H9 (cell line): ENCODE measurements around the gene NCAM2. TPM values are rescaled to one million over a fixed set of nuclear protein-coding genes. Genes with fewer than 3 reads are reported as not detected.

Experiments used
- DNase-seq: peaks from one replicate; pipeline ENCODE4 v3.0.0-alpha.2; 2017
- H2AFZ ChIP-seq: one replicate; pipeline ENCODE4 v1.6.1; 2013; ENCODE audit warnings: mild to moderate bottlenecking, low read length, control low read depth, moderate library complexity
- H2AK5ac ChIP-seq: 2 replicates; pipeline ENCODE4 v1.6.1; 2013; ENCODE audit warnings: low read length, control low read depth, mixed read lengths; ENCODE audit not compliant: insufficient read length
- H2BK120ac ChIP-seq: one replicate; pipeline ENCODE4 v1.6.1; 2013; ENCODE audit warnings: low read depth, mild to moderate bottlenecking, low read length, control low read depth, inconsistent platforms; ENCODE audit not compliant: poor library complexity, severe bottlenecking
- H2BK12ac ChIP-seq: 2 replicates; pipeline ENCODE4 v1.6.1; 2013; ENCODE audit warnings: low read length, control low read depth, mixed read lengths, low read depth; ENCODE audit not compliant: insufficient read length
- H2BK15ac ChIP-seq: 2 replicates; pipeline ENCODE4 v1.6.1; 2013; ENCODE audit warnings: low read depth, low read length, control low read depth
- H2BK20ac ChIP-seq: one replicate; pipeline ENCODE4 v1.6.1; 2013; ENCODE audit warnings: low read depth, mild to moderate bottlenecking, low read length, control low read depth, inconsistent platforms; ENCODE audit not compliant: poor library complexity, severe bottlenecking
- H2BK5ac ChIP-seq: 2 replicates; pipeline ENCODE4 v1.6.1; 2013; ENCODE audit warnings: low read length, control low read depth, mixed read lengths; ENCODE audit not compliant: insufficient read length
- H3K14ac ChIP-seq: 2 replicates; pipeline ENCODE4 v1.6.1; 2013; ENCODE audit warnings: low read length, control low read depth; ENCODE audit not compliant: insufficient read depth
- H3K18ac ChIP-seq: 2 replicates; pipeline ENCODE4 v1.6.1; 2013; ENCODE audit warnings: low read depth, mild to moderate bottlenecking, mixed read lengths, low read length, control low read depth; ENCODE audit not compliant: insufficient read length
- H3K23ac ChIP-seq: 2 replicates; pipeline ENCODE4 v1.6.1; 2013; ENCODE audit warnings: low read length, control low read depth, mixed read lengths, low read depth; ENCODE audit not compliant: insufficient read length
- H3K23me2 ChIP-seq: 2 replicates; pipeline ENCODE4 v1.6.1; 2013; ENCODE audit warnings: low read depth, mild to moderate bottlenecking, mixed read lengths, low read length, control low read depth; ENCODE audit not compliant: insufficient read length, poor library complexity, severe bottlenecking
- H3K27ac ChIP-seq: 2 replicates; pipeline ENCODE4 v1.5.1; 2013; ENCODE audit warnings: low read length, control low read depth, mixed read lengths, low read depth; ENCODE audit not compliant: insufficient read length
- H3K27me3 ChIP-seq: 2 replicates; pipeline ENCODE4 v1.6.1; 2013; ENCODE audit warnings: low read length, control low read depth, inconsistent platforms; ENCODE audit not compliant: insufficient read depth
- H3K4ac ChIP-seq: 2 replicates; pipeline ENCODE4 v1.6.1; 2013; ENCODE audit warnings: low read depth, mild to moderate bottlenecking, control low read depth, inconsistent platforms, low read length, moderate library complexity
- H3K4me1 ChIP-seq: 2 replicates; pipeline ENCODE4 v1.6.1; 2013; ENCODE audit warnings: low read length, control low read depth, inconsistent platforms; ENCODE audit not compliant: insufficient read depth
- H3K4me2 ChIP-seq: 2 replicates; pipeline ENCODE4 v1.6.1; 2013; ENCODE audit warnings: low read length, control low read depth, mixed read lengths; ENCODE audit not compliant: insufficient read length, insufficient read depth
- H3K56ac ChIP-seq: 2 replicates; pipeline ENCODE4 v1.6.1; 2013; ENCODE audit warnings: low read depth, mild to moderate bottlenecking, mixed read lengths, low read length, control low read depth; ENCODE audit not compliant: insufficient read length
- H3K79me1 ChIP-seq: 2 replicates; pipeline ENCODE4 v1.6.1; 2013; ENCODE audit warnings: low read depth, mild to moderate bottlenecking, moderate library complexity, low read length, control low read depth, inconsistent platforms; ENCODE audit not compliant: insufficient read depth, poor library complexity, severe bottlenecking
- H3K79me2 ChIP-seq: 2 replicates; pipeline ENCODE4 v1.6.1; 2013; ENCODE audit warnings: low read length, control low read depth, inconsistent platforms; ENCODE audit not compliant: insufficient read depth
- H3K9ac ChIP-seq: 2 replicates; pipeline ENCODE4 v1.6.1; 2013; ENCODE audit warnings: low read length, control low read depth, mixed read lengths; ENCODE audit not compliant: insufficient read length; ENCODE audit errors: extremely low read depth
- H3K9me3 ChIP-seq: one replicate; pipeline ENCODE4 v1.6.1; 2013; ENCODE audit warnings: low read depth, low read length, inconsistent platforms; ENCODE audit not compliant: control insufficient read depth
- H3T11ph ChIP-seq: one replicate; pipeline ENCODE4 v1.6.1; 2013; ENCODE audit warnings: mild to moderate bottlenecking, low read length, control low read depth, inconsistent platforms
- H4K20me1 ChIP-seq: one replicate; pipeline ENCODE4 v1.6.1; 2013; ENCODE audit not compliant: control insufficient read depth, insufficient read length, insufficient read depth
- H4K5ac ChIP-seq: 2 replicates; pipeline ENCODE4 v1.6.1; 2013; ENCODE audit warnings: low read depth, mild to moderate bottlenecking, mixed read lengths, low read length, control low read depth; ENCODE audit not compliant: insufficient read length
- H4K8ac ChIP-seq: replicated peaks from 2 replicates; pipeline ENCODE4 v1.6.1; 2013; ENCODE audit warnings: low read length, control low read depth, mixed read lengths, low read depth; ENCODE audit not compliant: insufficient read length
- H4K91ac ChIP-seq: 2 replicates; pipeline ENCODE4 v1.6.1; 2013; ENCODE audit warnings: low read depth, mild to moderate bottlenecking, moderate library complexity, mixed read lengths, low read length, control low read depth; ENCODE audit not compliant: insufficient read length
- H3K27ac Mint-ChIP-seq, 3 experiments: 2 replicates in 2 of 3; 3 replicates in 1 of 3; pipeline ENCODE4 v1.8.0; 2020 to 2021; ENCODE audit warnings: mixed read lengths in 3 of 3, mild to moderate bottlenecking in 1 of 3, moderate library complexity in 1 of 3
- H3K27me3 Mint-ChIP-seq: 2 replicates; pipeline ENCODE4 v1.8.0; 2021; ENCODE audit warnings: low read depth, mild to moderate bottlenecking, moderate library complexity, mixed read lengths
- H3K36me3 Mint-ChIP-seq, 3 experiments: 2 replicates in 2 of 3; 3 replicates in 1 of 3; pipeline ENCODE4 v1.8.0; 2020 to 2021; ENCODE audit warnings: low read depth in 3 of 3, mixed read lengths in 3 of 3; ENCODE audit not compliant: insufficient read depth in 1 of 3
- H3K4me1 Mint-ChIP-seq, 2 experiments: 2 replicates each; pipeline ENCODE4 v1.8.0; 2020; ENCODE audit warnings: mixed read lengths in 2 of 2
- H3K4me3 Mint-ChIP-seq, 2 experiments: 2 replicates in 1 of 2; 3 replicates in 1 of 2; pipeline ENCODE4 v1.8.0; 2020 to 2021; ENCODE audit warnings: mild to moderate bottlenecking in 2 of 2, mixed read lengths in 2 of 2, moderate library complexity in 1 of 2
- H3K9me3 Mint-ChIP-seq, 2 experiments: 2 replicates in 1 of 2; 3 replicates in 1 of 2; pipeline ENCODE4 v1.8.0; 2020; ENCODE audit warnings: mild to moderate bottlenecking in 2 of 2, mixed read lengths in 2 of 2, moderate library complexity in 1 of 2
- CTCF ChIP-seq: fragments of 200-600 bp; sonication (generic); conservative IDR thresholded peaks from 3 replicates; pipeline ENCODE4 v1.8.0; 2021; ENCODE audit warnings: antibody characterized with exemption, mild to moderate bottlenecking
- WGBS: extraction: QIAGEN DNeasy Blood & Tissue Kit; methylation state at CpG from one replicate; pipeline ENCODE4 v1.1.7; 2013; ENCODE audit warnings: missing lambda C conversion rate, low lambda C conversion rate, mixed read lengths; ENCODE audit not compliant: insufficient read length; ENCODE audit errors: extremely low coverage; 5-methylcytosine and 5-hydroxymethylcytosine counted together
- total RNA-seq: library from RNA; stranded (reverse); gene quantifications from 2 replicates; pipeline ENCODE4 v1.2.1, GENCODE V29; 2021

NCAM2 gene
- total RNA-seq, 1 experiment from 2014 or later, result 2.2 TPM

GRCh38 chr21:21341041-21341440 is 342.8 kb downstream of the NCAM2 start:
- Histone ChIP-seq H2BK20ac (no peak overlapping the region), H4K20me1 (no peaks in the 10 kb centered on the region), H3K27me3 (no peaks in the 10 kb centered on the region)

More at GRCh38 chr21:21341041-21341440, 342.8 kb downstream of the NCAM2 start:
- H4K91ac ChIP-seq, result no peak overlapping the region
- no peak overlapping the region for H2BK120ac ChIP-seq
- no peak overlapping the region for H2AFZ ChIP-seq
- H3K79me2 ChIP-seq, result no peaks in the 10 kb centered on the region
- no peaks in the 10 kb centered on the region for H3K9me3 ChIP-seq
- no peak overlapping the region for H3K14ac ChIP-seq
- DNase-seq, result no peak
- H3K56ac ChIP-seq, result no peak overlapping the region
- H3K23me2 ChIP-seq, result no peaks in the 10 kb centered on the region
- H2BK5ac ChIP-seq, result no peak overlapping the region
- no peak overlapping the region for H2BK12ac ChIP-seq
- no peaks in the 10 kb centered on the region for H3K27me3 Mint-ChIP-seq
- no peaks in the 10 kb centered on the region for H3K79me1 ChIP-seq
- no peak overlapping the region for H3K9ac ChIP-seq
- peaks cover 0 to 12% (median 2%) of the 10 kb centered on the region in 3 experiments; a peak in 3 of 7 replicates for H3K36me3 Mint-ChIP-seq
- H2BK15ac ChIP-seq, result no peak overlapping the region
- no peak overlapping the region for H3K4me3 Mint-ChIP-seq
- H3K4me1 Mint-ChIP-seq, result no peaks in the 10 kb centered on the region
- no peak overlapping the region for H3K27ac Mint-ChIP-seq
- no peak overlapping the region for H3T11ph ChIP-seq
- H3K18ac ChIP-seq, result no peak overlapping the region
- no peak overlapping the region for H3K27ac ChIP-seq
- H3K4ac ChIP-seq, result no peak overlapping the region
- H4K5ac ChIP-seq, result no peak overlapping the region
- peaks cover 12 to 13% of the 10 kb centered on the region in 2 experiments for H3K9me3 Mint-ChIP-seq
- no peak overlapping the region for H3K23ac ChIP-seq
- no peaks in the 10 kb centered on the region for H3K4me1 ChIP-seq
- H4K8ac ChIP-seq, result no peak overlapping the region
- TF ChIP-seq CTCF, result no peak
- H3K4me2 ChIP-seq, result no peak overlapping the region
- no peak overlapping the region for H2AK5ac ChIP-seq
- WGBS, result no CpG with 5 or more reads among the region's 2 CpGs
